Keratinocyte (primary cell): Measurements from ENCODE around the gene MAIP1.

Experiments
- CTCF ChIP-seq, 3 experiments: IDR thresholded peaks in 1 of 3; conservative IDR thresholded peaks in 1 of 3; optimal IDR thresholded peaks in 1 of 3; 2 replicates in 2 of 3; 3 replicates in 1 of 3; pipeline versions ENCODE3 to v1.5.1; 2011; ENCODE audit warnings: low read length in 3 of 3, mild to moderate bottlenecking in 3 of 3, moderate library complexity in 2 of 3, control low read depth in 1 of 3, inconsistent platforms in 1 of 3; ENCODE audit not compliant: insufficient read depth in 2 of 3; ENCODE audit errors: extremely low read depth in 1 of 3
- EZH2 ChIP-seq: IDR thresholded peaks from one replicate; pipeline ENCODE4 v1.6.1; 2012; ENCODE audit warnings: inconsistent platforms, mild to moderate bottlenecking, low read length, moderate library complexity

DNA sequence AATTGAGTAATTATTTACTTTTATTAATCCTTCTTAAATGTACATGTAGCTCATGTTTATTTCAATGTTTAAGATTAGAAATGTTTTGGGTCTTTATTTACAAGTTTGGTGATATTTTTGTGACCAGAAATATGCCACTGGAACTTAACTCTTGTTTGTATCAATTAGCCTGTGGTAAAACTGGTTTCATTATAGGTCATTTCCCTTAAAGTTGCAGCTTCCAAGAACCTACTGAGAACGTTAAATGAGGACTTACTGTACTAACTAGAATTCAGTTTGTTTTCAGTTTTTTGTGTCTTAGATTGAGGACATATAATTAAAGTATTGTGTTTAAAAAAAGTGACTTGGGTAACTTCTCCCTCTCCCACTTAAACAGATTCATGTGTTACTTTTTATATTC, 4.4 kb upstream of the MAIP1 start:
- no peak for TF ChIP-seq CTCF (optimal IDR thresholded peaks at IDR 0.05 in 1 of 3, IDR thresholded peaks at IDR 0.05 in 1 of 3, conservative IDR thresholded peaks at IDR 0.05 in 1 of 3; ENCODE audit: extremely low read depth in 1 of 3, insufficient read depth in 2 of 3, low read length in 3 of 3)
- TF ChIP-seq EZH2: no peak
